ENCODE measurements around the gene PTH.

The PTH gene

GRCh38 chr11:13448876-13449275 lies 46.9 kb downstream of the PTH start:
- DNase-seq (ENCODE audit: low spot score), result peak; percentile 43

- DNase-seq (ENCODE audit: low spot score), result peak; percentile 47
Observed at GRCh38 chr11:13446444-13446843, 49.4 kb downstream of the PTH start.

GRCh38 chr11:13445588-13445987 lies 50.2 kb downstream of the PTH start:
- DNase-seq (ENCODE audit: low spot score), result no peak
